ENCODE data around the gene FSD1L.
A peak's percentile ranks its signal among the peaks of the same experiment; 100 is the strongest.
"Not testable (repeated sequence)": the region's sequence is repeated elsewhere in the genome, so short reads cannot be mapped to it uniquely, and the experiment has no call there.

The FSD1L gene

GRCh38 chr9:105511446-105511845 is 63.6 kb downstream of the FSD1L start:
- H3K27ac ChIP-seq (ENCODE audit: low read length): no peak overlapping the region
- no peaks in the 10 kb centered on the region for H3K9me3 ChIP-seq (ENCODE audit: control insufficient read depth, insufficient read depth, low read length)
- H3K36me3 ChIP-seq (ENCODE audit: control insufficient read depth, insufficient read depth, low read length): no peaks in the 10 kb centered on the region
- 0 out of 2 replicates have a peak, but pooled peaks cover 2% of the 10 kb centered on the region for H3K4me1 ChIP-seq (ENCODE audit: control insufficient read depth, insufficient read depth, low read length)
- no peak overlapping the region for H3K4me3 ChIP-seq (ENCODE audit: low read length)
- DNase-seq (ENCODE audit: low read depth, low spot score): no peak
- no peaks in the 10 kb centered on the region for H3K27me3 ChIP-seq (ENCODE audit: control insufficient read depth, insufficient read depth, low read length)

GRCh38 chr9:105515811-105516413 is 68.1 kb downstream of the FSD1L start:
- Histone ChIP-seq H3K27ac (ENCODE audit: low read length) (no peak overlapping the region), H3K4me1 (ENCODE audit: control insufficient read depth, insufficient read depth, low read length) (0 out of 2 replicates have a peak, but pooled peaks cover 2% of the 10 kb centered on the region), H3K27me3 (ENCODE audit: control insufficient read depth, insufficient read depth, low read length) (no peaks in the 10 kb centered on the region), H3K9me3 (ENCODE audit: control insufficient read depth, insufficient read depth, low read length) (no peaks in the 10 kb centered on the region), H3K4me3 (ENCODE audit: low read length) (no peak overlapping the region), H3K36me3 (ENCODE audit: control insufficient read depth, insufficient read depth, low read length) (no peaks in the 10 kb centered on the region)
- no CpG with 5 or more reads among the region's 11 CpGs for WGBS (ENCODE audit: insufficient coverage, insufficient read length)
- no peak for DNase-seq (ENCODE audit: low read depth, low spot score)

DNA sequence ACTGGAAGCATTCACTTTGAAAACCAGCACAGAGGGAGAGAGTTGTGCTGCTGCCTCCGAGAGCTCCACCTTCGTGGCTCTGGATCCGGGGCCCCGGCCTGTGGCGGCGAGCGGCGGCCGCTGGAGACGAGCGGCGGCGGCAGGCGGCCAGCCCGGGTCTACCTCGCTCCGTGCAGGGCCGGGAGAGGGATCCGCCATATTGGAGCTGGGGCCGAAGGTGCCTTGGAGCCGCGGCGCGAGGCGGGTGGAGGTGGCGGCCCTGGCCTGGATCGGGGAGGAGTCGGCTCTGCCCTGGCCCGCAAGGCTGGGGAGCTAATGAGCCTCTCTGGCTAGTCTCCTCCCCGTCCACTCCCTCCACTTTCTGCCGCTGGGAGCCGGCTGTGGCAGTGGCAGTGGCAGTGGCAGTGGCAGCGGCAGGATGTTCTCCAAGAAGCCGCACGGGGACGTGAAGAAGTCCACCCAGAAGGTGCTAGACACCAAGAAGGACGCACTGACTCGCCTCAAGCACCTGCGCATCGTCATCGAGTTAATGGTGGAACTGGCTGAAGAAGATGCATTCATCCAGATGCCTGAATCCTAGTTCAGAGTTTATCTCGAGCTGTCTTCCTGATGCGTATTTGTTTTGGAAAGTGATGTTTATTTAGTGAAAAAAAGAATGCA is 72.0 kb downstream of the FSD1L start:
- WGBS (ENCODE audit: insufficient coverage, insufficient read length): no CpG with 5 or more reads among the region's 43 CpGs
- peak overlapping the region; percentile 25; the same call in 1 of the 2 replicates for H3K4me3 ChIP-seq (ENCODE audit: low read length)
- not testable (repeated sequence) for H3K27ac ChIP-seq (ENCODE audit: low read length); H3K4me1 ChIP-seq (ENCODE audit: control insufficient read depth, insufficient read depth, low read length); H3K36me3 ChIP-seq (ENCODE audit: control insufficient read depth, insufficient read depth, low read length); H3K27me3 ChIP-seq (ENCODE audit: control insufficient read depth, insufficient read depth, low read length); H3K9me3 ChIP-seq (ENCODE audit: control insufficient read depth, insufficient read depth, low read length); DNase-seq (ENCODE audit: low read depth, low spot score)

DNA sequence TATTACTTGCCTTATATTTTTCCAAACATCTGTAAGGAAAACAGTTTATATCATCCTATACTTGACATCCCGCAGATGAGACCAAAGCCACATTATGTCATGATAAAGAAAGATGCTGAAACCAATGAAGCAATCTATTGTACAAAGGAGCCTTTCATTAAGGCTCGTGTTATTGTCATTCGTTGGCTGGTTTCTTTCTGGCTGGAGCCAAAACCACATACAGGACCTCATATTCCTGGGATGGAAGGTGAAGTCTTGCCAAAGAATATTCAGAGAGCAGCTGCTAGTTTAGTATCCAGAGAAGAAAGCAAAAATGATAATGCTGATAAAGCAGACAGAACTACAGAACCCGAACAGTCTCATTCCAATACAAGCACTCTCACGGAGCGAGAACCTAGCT is 73.2 kb downstream of the FSD1L start:
- H3K36me3 ChIP-seq (ENCODE audit: control insufficient read depth, insufficient read depth, low read length); DNase-seq (ENCODE audit: low read depth, low spot score); H3K9me3 ChIP-seq (ENCODE audit: control insufficient read depth, insufficient read depth, low read length); H3K4me1 ChIP-seq (ENCODE audit: control insufficient read depth, insufficient read depth, low read length); H3K27ac ChIP-seq (ENCODE audit: low read length); H3K4me3 ChIP-seq (ENCODE audit: low read length); H3K27me3 ChIP-seq (ENCODE audit: control insufficient read depth, insufficient read depth, low read length): not testable (repeated sequence)
- no CpG with 5 or more reads among the region's 6 CpGs for WGBS (ENCODE audit: insufficient coverage, insufficient read length)

GRCh38 chr9:105522618-105523385 is 75.0 kb downstream of the FSD1L start:
- DNase-seq (ENCODE audit: low read depth, low spot score); H3K4me3 ChIP-seq (ENCODE audit: low read length); H3K27me3 ChIP-seq (ENCODE audit: control insufficient read depth, insufficient read depth, low read length); H3K9me3 ChIP-seq (ENCODE audit: control insufficient read depth, insufficient read depth, low read length); H3K27ac ChIP-seq (ENCODE audit: low read length); H3K36me3 ChIP-seq (ENCODE audit: control insufficient read depth, insufficient read depth, low read length); H3K4me1 ChIP-seq (ENCODE audit: control insufficient read depth, insufficient read depth, low read length): not testable (repeated sequence)
- WGBS (ENCODE audit: insufficient coverage, insufficient read length): no CpG with 5 or more reads among the region's 10 CpGs

DNA sequence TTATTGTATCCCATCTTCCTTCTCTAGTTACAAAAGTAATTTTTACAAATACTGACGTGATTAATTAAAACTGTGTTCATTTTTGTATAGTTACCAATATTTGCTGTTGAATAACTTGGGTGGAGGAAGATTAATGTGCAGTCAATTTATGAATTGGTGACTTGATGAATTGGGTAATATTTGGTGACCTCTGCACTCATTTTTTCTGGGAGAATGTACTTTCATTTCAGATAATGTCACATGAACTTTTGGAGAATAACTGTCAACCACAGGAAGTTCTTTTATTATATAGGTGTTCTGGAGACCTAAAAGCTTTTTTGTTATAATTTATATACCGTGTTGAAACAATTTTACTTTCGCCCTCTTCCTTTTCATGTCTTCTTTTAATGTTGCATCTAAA is 83.7 kb downstream of the FSD1L start:
- WGBS (ENCODE audit: insufficient coverage, insufficient read length): no CpG with 5 or more reads among the region's 3 CpGs
- Histone ChIP-seq H3K9me3 (ENCODE audit: control insufficient read depth, insufficient read depth, low read length) (no peaks in the 10 kb centered on the region), H3K27ac (ENCODE audit: low read length) (no peak overlapping the region), H3K27me3 (ENCODE audit: control insufficient read depth, insufficient read depth, low read length) (no peaks in the 10 kb centered on the region), H3K36me3 (ENCODE audit: control insufficient read depth, insufficient read depth, low read length) (no peaks in the 10 kb centered on the region; the same call in 1 of the 2 replicates), H3K4me3 (ENCODE audit: low read length) (no peak overlapping the region), H3K4me1 (ENCODE audit: control insufficient read depth, insufficient read depth, low read length) (no peaks in the 10 kb centered on the region)
- DNase-seq (ENCODE audit: low read depth, low spot score): no peak

DNA sequence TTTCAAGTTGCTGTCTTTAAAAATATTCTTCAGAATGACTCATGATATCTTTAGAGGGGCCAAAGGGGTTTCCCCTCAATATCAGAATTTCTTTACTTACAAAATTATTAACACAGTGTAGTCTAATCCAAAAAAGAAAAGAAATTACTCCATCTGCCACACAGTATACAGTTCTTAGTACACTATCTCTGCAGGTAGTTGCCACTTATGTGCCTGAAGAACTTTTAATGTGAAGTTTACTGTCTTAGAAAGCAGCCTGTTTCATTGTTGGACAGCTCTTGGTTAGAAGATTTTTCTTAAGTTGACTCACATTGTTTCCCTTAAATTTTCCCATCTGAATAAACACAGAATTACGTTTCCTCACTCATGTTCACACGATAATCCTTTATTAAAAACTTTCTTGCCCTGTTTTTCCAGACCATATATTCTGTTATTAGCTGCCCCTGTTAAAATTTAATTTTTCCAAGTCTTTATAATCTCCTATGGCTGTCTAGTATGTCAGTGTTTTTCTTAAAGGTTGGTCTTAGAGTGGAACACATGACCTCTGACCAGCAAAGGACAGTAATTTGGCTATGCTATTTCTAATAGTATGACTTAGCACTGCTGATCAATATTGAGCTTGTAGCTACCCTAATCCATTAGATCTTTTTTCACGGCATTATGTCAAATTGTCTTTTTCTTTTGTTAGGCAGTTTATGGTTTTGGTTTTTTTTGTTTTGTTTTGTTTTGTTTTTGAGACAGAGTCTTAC is 88.3 kb downstream of the FSD1L start:
- WGBS (ENCODE audit: insufficient coverage, insufficient read length): 100% methylated on average over 2 of the region's 3 CpGs
- H3K27ac ChIP-seq (ENCODE audit: low read length): no peak overlapping the region
- no peaks in the 10 kb centered on the region for H3K27me3 ChIP-seq (ENCODE audit: control insufficient read depth, insufficient read depth, low read length)
- no peak overlapping the region for H3K4me3 ChIP-seq (ENCODE audit: low read length)
- DNase-seq (ENCODE audit: low read depth, low spot score): no peak
- no peaks in the 10 kb centered on the region for H3K4me1 ChIP-seq (ENCODE audit: control insufficient read depth, insufficient read depth, low read length)
- no peaks in the 10 kb centered on the region for H3K9me3 ChIP-seq (ENCODE audit: control insufficient read depth, insufficient read depth, low read length)
- no peaks in the 10 kb centered on the region; the same call in 1 of the 2 replicates for H3K36me3 ChIP-seq (ENCODE audit: control insufficient read depth, insufficient read depth, low read length)

DNA sequence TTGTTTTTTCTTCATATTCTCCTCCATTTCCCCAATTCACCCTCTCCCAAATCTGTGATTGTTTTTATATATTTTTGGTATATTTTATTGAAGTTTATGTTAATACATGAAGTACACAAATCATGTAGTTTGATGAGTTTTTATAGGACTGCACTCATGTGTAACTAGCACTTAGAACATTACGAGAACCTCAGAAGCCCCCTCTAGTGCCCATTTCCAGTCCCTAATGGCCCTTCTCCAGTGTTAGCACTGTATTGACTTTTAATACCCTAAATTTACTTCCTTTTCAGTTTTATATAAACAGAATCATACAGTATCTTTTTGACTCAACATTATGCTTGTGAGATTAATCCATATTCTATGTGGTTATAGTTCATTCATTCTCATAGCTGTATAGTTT is 91.6 kb downstream of the FSD1L start:
- Histone ChIP-seq H3K27ac (ENCODE audit: low read length) (no peak overlapping the region), H3K27me3 (ENCODE audit: control insufficient read depth, insufficient read depth, low read length) (no peaks in the 10 kb centered on the region), H3K9me3 (ENCODE audit: control insufficient read depth, insufficient read depth, low read length) (no peaks in the 10 kb centered on the region), H3K36me3 (ENCODE audit: control insufficient read depth, insufficient read depth, low read length) (no peaks in the 10 kb centered on the region; the same call in 1 of the 2 replicates), H3K4me3 (ENCODE audit: low read length) (no peak overlapping the region), H3K4me1 (ENCODE audit: control insufficient read depth, insufficient read depth, low read length) (no peaks in the 10 kb centered on the region)
- WGBS (ENCODE audit: insufficient coverage, insufficient read length): no CpG with 5 or more reads among the region's 1 CpG
- no peak for DNase-seq (ENCODE audit: low read depth, low spot score)

DNA sequence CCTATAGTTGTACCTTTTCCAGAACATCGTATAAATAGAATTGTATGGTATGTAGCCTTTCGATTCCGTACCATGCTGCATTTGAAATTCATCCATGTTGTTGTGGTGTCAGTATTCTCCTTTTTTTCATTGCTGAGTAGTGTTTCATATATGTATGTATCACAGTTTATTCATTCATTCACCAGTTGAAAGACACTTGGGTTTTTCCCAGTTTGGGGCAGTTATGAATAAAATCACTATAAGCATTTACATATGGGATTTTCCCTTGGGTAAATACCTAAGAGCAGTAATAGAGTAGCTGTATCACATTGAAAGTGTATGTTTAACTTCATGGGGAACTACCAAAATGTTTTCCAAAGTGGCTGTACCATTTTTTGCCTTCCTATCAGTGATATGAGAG is 94.0 kb downstream of the FSD1L start:
- Histone ChIP-seq H3K27me3 (ENCODE audit: control insufficient read depth, insufficient read depth, low read length) (no peaks in the 10 kb centered on the region), H3K4me1 (ENCODE audit: control insufficient read depth, insufficient read depth, low read length) (no peaks in the 10 kb centered on the region), H3K27ac (ENCODE audit: low read length) (no peak overlapping the region), H3K9me3 (ENCODE audit: control insufficient read depth, insufficient read depth, low read length) (no peaks in the 10 kb centered on the region), H3K4me3 (ENCODE audit: low read length) (no peak overlapping the region), H3K36me3 (ENCODE audit: control insufficient read depth, insufficient read depth, low read length) (no peaks in the 10 kb centered on the region)
- no CpG with 5 or more reads among the region's 3 CpGs for WGBS (ENCODE audit: insufficient coverage, insufficient read length)
- DNase-seq (ENCODE audit: low read depth, low spot score): no peak

- Histone ChIP-seq H3K27ac (ENCODE audit: low read length) (no peak overlapping the region), H3K4me3 (ENCODE audit: low read length) (no peak overlapping the region), H3K9me3 (ENCODE audit: control insufficient read depth, insufficient read depth, low read length) (no peaks in the 10 kb centered on the region), H3K27me3 (ENCODE audit: control insufficient read depth, insufficient read depth, low read length) (no peaks in the 10 kb centered on the region), H3K4me1 (ENCODE audit: control insufficient read depth, insufficient read depth, low read length) (peaks cover 2% of the 10 kb centered on the region; the same call in 1 of the 2 replicates), H3K36me3 (ENCODE audit: control insufficient read depth, insufficient read depth, low read length) (no peaks in the 10 kb centered on the region)
- DNase-seq (ENCODE audit: low read depth, low spot score): no peak
- no CpG with 5 or more reads among the region's 10 CpGs for WGBS (ENCODE audit: insufficient coverage, insufficient read length)
These were observed 106.2 kb downstream of the FSD1L start for GRCh38 chr9:105554042-105554441.

All from iPS DF 6.9 (cell line).